Iris pigment epithelial cell (primary cell): ENCODE results near the gene PER2.

Experiments
- DNase-seq: peaks from one replicate; pipeline ENCODE4 v3.0.0-alpha.2; 2011; ENCODE audit warnings: low read depth

PER2 gene

DNA sequence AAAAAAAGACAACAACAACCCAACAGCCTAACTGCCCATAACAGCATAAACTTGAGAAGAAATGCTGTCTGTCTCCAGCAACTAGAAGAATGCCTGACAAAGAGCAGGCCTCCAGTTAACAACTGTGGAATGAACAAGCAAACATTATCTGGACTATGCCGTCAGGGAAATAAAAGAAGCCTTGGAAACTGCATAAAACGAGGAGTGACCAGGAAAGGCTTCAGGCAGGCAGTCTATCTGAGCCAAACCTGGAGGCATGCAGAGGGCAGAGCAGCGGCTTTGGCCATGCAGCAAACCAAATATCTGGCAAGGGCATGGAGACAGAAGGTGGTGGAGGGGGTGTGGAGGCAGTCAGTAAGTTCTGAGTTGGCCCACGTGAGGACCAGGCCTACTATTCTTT, 59.7 kb downstream of the PER2 start:
- no peak for DNase-seq

DNA sequence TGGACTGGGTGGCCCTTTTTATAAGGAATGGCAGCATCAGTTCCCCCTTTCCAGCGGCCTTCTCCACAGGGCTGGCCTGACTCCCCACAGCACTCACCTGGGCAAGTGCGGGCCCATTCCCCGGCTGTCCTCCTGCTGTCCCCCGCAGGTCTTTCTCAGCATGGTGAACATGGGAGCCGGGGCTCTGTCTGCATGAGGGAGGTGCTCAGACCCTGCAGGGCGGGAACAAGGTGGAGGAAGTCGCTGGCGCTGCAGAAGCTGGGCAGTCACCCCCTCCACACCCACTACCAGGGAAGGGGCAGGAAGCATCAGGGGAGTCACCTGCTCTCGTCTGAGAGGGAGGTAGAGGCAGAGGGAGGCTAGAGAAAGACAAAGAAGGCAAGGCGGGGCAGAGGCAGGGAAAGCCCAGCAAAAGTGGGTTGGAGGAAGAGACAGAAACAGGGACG, 60.8 kb downstream of the PER2 start:
- DNase-seq = no peak

GRCh38 chr2:238226698-238227586, 61.5 kb downstream of the PER2 start:
- no peak for DNase-seq

DNA sequence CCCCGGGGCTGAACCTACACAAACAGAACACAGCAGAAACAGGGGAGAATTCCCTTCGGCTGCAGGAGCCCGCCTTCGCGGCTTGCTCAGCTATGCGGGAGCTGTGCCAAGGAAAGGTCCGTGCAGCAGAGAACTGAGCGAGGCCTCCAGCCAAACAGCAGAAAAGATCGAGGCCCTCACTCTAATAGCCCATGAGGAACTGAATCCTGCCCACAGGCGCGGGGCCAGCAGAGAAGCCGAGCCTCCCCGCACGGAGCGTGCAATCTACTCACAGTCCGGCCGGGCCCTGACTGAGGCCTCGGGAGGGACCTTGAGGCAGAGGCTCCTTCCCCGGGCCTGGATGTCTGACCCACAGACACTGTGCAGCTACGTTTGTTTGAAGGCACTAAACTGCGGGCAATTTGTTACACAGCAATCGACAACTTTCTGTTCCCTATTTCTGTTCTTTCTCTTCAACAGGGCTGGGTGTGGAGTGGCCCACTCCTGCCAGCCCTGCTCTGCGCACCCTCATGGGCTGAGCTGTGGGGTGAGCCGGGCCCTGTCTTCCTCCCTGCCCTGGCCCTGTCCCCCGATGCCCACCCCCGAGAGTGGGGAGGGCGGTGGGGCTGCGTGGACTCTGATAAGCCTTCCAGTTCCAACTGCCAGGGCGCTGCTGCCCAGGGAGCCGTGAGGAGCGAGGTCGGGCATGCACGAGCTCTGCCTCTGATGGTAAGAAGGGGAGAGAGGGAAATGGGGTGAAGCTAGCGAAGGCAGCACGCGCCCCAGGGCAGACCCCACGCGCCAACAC, 62.3 kb downstream of the PER2 start:
- DNase-seq = peak; percentile 61

GRCh38 chr2:238225121-238225520, 63.3 kb downstream of the PER2 start:
- DNase-seq = no peak

GRCh38 chr2:238224356-238225035, 63.9 kb downstream of the PER2 start:
- DNase-seq = no peak

- DNase-seq = peak; percentile 21
Observed at GRCh38 chr2:238220892-238221521, 67.4 kb downstream of the PER2 start.

DNA sequence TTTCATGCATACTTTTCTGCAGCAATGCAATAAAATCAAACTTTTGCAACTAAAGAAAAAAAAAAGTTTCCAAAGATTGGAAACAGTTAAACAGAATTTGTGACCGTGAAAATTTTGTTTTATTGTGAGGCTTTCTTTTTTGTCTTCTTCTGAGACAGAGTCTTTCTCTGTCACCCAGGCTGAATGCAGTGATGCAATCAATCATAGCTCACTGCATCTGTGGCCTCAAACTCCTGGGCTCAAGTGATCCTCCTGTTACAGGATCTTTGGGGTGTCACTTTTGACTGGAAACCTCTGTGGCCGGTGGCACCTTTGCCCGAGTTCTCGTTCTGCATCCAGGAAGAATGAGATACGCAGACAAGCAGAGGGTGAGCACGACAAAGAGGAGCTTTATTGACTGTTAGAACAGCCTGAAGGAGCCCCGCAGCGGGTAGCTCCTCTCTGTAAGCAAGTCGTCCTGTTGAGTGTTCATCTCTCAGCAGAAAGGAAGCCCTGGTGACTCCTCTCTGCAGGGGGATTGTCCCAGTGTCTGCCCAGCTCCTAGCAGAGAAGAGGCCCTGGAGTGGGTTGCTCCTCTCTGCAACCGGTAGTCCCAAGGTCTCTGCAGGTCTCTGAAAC, 68.0 kb downstream of the PER2 start:
- no peak for DNase-seq

GRCh38 chr2:238216651-238217184, 71.7 kb downstream of the PER2 start:
- DNase-seq = no peak

GRCh38 chr2:238207006-238207405, 81.4 kb downstream of the PER2 start:
- DNase-seq = no peak

GRCh38 chr2:238203973-238204683, 84.3 kb downstream of the PER2 start:
- DNase-seq = no peak

DNA sequence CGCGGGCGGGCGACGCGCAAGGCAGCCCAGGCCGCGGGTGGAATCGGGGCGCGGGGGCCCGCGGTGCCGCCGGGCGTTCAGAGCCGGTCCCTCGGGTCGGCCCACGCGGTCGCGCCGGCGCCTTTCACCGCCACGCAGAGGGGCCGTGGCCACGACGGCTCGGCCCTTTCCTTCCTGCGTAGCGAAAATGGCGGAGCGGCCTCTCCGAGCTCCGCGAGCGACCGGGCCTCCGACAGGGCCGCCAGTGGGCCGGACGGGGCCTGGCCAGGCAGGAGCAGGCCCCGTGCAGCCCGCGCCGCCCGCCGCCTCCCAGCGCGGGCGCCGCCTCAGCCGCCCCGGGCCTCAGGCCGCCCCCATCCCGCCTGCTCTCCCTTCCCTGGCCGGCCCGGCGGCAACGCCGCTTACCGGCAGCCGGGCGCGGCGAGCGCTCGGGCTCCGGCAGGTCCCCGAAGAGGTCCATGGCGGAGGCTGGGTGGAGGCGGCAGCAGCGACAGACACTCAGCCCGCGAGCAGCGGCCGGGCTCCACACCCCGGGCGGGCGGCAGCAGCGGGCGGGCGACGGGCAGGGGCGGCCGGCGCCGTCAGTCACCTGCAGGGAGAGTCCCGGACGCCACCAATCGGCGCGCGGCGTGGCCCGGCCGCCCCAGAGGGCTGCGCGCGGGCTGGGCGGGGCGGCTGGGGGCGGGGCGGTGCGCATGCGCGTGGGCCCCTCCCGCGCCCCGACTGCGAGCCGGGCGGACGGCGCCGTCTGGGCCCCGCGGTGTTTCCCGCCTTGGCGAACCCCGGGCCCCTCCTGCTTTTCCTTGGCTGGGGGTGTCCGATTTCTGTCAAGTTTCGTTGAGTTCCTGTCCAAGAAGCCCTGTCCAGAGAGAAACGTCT, 85.1 kb downstream of the PER2 start, which contains the start of gene ILKAP:
Gene ILKAP (minus strand): TSS at position 602 of the 879 bp plus-strand sequence. CDS start 142 bp downstream, at position 460.
- peak; percentile 73 for DNase-seq

GRCh38 chr2:238202326-238203093, 85.9 kb downstream of the PER2 start:
- peak; percentile 38 for DNase-seq
